ENCODE measurements around the gene PSAPL1.

Gene PSAPL1

GRCh38 chr4:7434766-7435150 lies at the start of gene PSAPL1:
Gene PSAPL1, minus strand, starts transcription at chr4:7434930. Its CDS starts 51 bp downstream, at chr4:7434879.
- no peak for DNase-seq (ENCODE audit: extremely low read depth, insufficient read length)
- Histone ChIP-seq H3K4me3 (replicated peaks; ENCODE audit: low read depth, low read length) (no peak within 1 kb of the TSS), H3K36me3 (ENCODE audit: control insufficient read depth, insufficient read depth, low read length) (no peaks in the 10 kb centered on the region), H3K27me3 (replicated peaks; ENCODE audit: control insufficient read depth, insufficient read depth, low read length) (no peaks in the 10 kb centered on the region; the same call in 1 of the 2 replicates)
- TF ChIP-seq CTCF (IDR thresholded peaks at IDR 0.05; ENCODE audit: insufficient read depth, low read length, poor library complexity, severe bottlenecking), result no peak

- no peak for DNase-seq (ENCODE audit: extremely low read depth, insufficient read length)
- no peak overlapping the region for H3K4me3 ChIP-seq (replicated peaks; ENCODE audit: low read depth, low read length)
- no peaks in the 10 kb centered on the region; the same call in 1 of the 2 replicates for H3K27me3 ChIP-seq (replicated peaks; ENCODE audit: control insufficient read depth, insufficient read depth, low read length)
- no peaks in the 10 kb centered on the region for H3K36me3 ChIP-seq (ENCODE audit: control insufficient read depth, insufficient read depth, low read length)
- no peak for TF ChIP-seq CTCF (IDR thresholded peaks at IDR 0.05; ENCODE audit: insufficient read depth, low read length, poor library complexity, severe bottlenecking)
Measured at GRCh38 chr4:7481227-7481626, 46.5 kb upstream of the PSAPL1 start.

- Histone ChIP-seq H3K4me3 (replicated peaks; ENCODE audit: low read depth, low read length) (no peak overlapping the region), H3K36me3 (ENCODE audit: control insufficient read depth, insufficient read depth, low read length) (no peaks in the 10 kb centered on the region), H3K27me3 (replicated peaks; ENCODE audit: control insufficient read depth, insufficient read depth, low read length) (no peaks in the 10 kb centered on the region; the same call in 1 of the 2 replicates)
- no peak for DNase-seq (ENCODE audit: extremely low read depth, insufficient read length)
- TF ChIP-seq CTCF (IDR thresholded peaks at IDR 0.05; ENCODE audit: insufficient read depth, low read length, poor library complexity, severe bottlenecking), result no peak
Measured at GRCh38 chr4:7480423-7480822, 45.7 kb upstream of the PSAPL1 start.

- H3K36me3 ChIP-seq (ENCODE audit: control insufficient read depth, insufficient read depth, low read length), result no peaks in the 10 kb centered on the region
- no peaks in the 10 kb centered on the region; the same call in 1 of the 2 replicates for H3K27me3 ChIP-seq (replicated peaks; ENCODE audit: control insufficient read depth, insufficient read depth, low read length)
- no peak overlapping the region for H3K4me3 ChIP-seq (replicated peaks; ENCODE audit: low read depth, low read length)
- TF ChIP-seq CTCF (IDR thresholded peaks at IDR 0.05; ENCODE audit: insufficient read depth, low read length, poor library complexity, severe bottlenecking), result no peak
- no peak for DNase-seq (ENCODE audit: extremely low read depth, insufficient read length)
Measured at GRCh38 chr4:7478665-7479064, 43.9 kb upstream of the PSAPL1 start.

GRCh38 chr4:7477695-7478094 lies 43.0 kb upstream of the PSAPL1 start:
- H3K36me3 ChIP-seq (ENCODE audit: control insufficient read depth, insufficient read depth, low read length), result no peaks in the 10 kb centered on the region
- H3K4me3 ChIP-seq (replicated peaks; ENCODE audit: low read depth, low read length), result no peak overlapping the region
- H3K27me3 ChIP-seq (replicated peaks; ENCODE audit: control insufficient read depth, insufficient read depth, low read length), result no peaks in the 10 kb centered on the region; the same call in 1 of the 2 replicates
- DNase-seq (ENCODE audit: extremely low read depth, insufficient read length), result no peak
- no peak for TF ChIP-seq CTCF (IDR thresholded peaks at IDR 0.05; ENCODE audit: insufficient read depth, low read length, poor library complexity, severe bottlenecking)

- TF ChIP-seq CTCF (IDR thresholded peaks at IDR 0.05; ENCODE audit: insufficient read depth, low read length, poor library complexity, severe bottlenecking), result no peak
- DNase-seq (ENCODE audit: extremely low read depth, insufficient read length), result no peak
- Histone ChIP-seq H3K4me3 (replicated peaks; ENCODE audit: low read depth, low read length) (no peak overlapping the region), H3K36me3 (ENCODE audit: control insufficient read depth, insufficient read depth, low read length) (no peaks in the 10 kb centered on the region), H3K27me3 (replicated peaks; ENCODE audit: control insufficient read depth, insufficient read depth, low read length) (no peaks in the 10 kb centered on the region; the same call in 1 of the 2 replicates)
Measured at GRCh38 chr4:7476820-7477219, 42.1 kb upstream of the PSAPL1 start.
